MV-4-11 (cell line): ENCODE measurements around the gene THPO.
A peak's percentile ranks its signal among the peaks of the same experiment; 100 is the strongest.

Experiments used
- DNase-seq: peaks from one replicate; lab custom pipeline; 2025; lab: John Stamatoyannopoulos, UW

Gene THPO

DNA sequence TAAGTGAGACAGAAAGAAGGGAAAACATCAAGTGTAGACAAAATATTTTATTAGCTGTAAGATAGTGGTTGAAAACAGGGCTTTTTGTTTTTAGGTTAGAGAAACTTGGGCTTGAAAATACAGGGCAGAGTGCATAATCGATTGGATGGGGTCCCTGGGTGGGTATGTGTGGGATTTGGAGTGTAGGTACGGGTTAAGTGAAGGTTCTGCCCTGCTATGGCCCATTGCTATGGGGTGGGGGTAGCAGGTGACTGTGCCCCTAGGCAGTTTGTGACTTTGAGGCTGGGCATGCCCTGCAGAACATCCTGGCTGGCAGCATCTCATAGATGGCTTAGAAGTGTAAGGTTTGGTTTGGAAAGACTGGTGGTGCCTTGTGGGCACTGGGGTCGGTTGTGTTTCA lies 44.3 kb downstream of the THPO start:
- DNase-seq, result no peak

- DNase-seq, result no peak
Measured at GRCh38 chr3:184333190-184333589, 44.8 kb downstream of the THPO start.

DNA sequence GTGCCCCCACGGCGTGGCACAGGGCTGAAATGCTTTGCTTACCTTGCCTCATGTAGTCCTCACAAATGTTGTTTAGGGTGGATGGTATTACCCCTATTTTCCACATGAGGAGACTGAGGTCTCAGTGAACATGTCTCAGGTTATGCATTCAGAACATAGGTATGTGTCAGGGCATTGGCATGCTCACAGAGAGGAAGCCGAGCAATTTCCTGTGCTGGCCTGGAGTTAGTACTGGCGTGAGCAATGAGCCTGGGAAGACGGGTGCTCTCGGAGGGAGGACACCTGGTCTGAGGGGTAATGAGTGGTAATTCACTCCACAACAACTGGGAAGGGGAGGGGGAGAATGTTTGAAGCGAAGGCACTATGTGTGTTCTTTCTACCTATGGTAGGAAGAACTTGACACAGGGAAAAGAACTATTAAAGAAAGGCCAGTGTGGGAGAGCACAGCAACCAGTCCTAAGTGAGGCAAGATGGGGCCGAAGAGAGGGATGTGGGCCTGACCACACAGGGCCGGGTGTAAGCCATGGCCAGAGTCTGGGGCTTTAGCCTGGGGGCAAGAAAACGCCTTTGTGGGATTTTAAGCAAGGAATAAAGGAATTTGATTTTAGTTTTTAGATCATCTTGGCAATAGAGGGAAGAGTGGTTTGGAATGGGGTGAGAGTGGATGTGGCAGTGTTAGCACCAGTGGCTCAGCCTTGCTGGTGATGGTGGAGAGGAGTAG lies 45.5 kb downstream of the THPO start:
- no peak for DNase-seq

- no peak for DNase-seq
Measured at GRCh38 chr3:184328516-184328915, 49.5 kb downstream of the THPO start.

GRCh38 chr3:184327171-184327570 lies 50.8 kb downstream of the THPO start:
- no peak for DNase-seq

GRCh38 chr3:184325715-184326369 lies 52.2 kb downstream of the THPO start:
- no peak for DNase-seq

DNA sequence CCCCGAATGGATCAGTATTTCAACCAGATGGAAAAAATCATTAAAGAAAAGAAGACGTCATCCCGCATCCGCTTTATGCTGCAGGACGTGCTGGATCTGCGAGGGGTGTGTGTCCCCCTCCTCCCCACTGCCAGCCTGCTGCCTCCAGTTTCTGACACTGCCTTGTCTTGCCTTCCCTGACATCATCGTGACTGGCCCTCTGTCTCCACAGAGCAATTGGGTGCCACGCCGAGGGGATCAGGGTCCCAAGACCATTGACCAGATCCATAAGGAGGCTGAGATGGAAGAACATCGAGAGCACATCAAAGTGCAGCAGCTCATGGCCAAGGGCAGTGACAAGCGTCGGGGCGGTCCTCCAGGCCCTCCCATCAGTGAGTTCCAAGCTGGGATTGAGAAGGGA lies 52.7 kb downstream of the THPO start:
- no peak for DNase-seq

DNA sequence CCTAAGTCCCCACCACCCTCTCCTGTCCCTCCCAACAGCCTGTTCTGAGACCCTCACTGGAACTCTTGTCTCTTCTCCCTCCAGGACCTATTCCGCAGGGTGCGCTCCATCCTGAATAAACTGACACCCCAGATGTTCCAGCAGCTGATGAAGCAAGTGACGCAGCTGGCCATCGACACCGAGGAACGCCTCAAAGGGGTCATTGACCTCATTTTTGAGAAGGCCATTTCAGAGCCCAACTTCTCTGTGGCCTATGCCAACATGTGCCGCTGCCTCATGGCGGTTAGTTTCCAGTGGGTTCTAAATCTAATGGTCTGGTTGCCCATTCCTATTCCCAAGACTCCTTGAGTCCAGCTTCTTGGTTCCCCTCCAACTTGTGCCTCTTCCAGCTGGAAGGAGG lies 54.3 kb downstream of the THPO start:
- no peak for DNase-seq

GRCh38 chr3:184322731-184323487 lies 55.1 kb downstream of the THPO start:
- peak; percentile 99 for DNase-seq
